ENCODE results near the gene RPL10. TPM values are rescaled to one million over a fixed set of nuclear protein-coding genes. Genes with fewer than 3 reads are reported as not detected.

Gene RPL10
- total RNA-seq, 1 donor from 2014 or later, result 6,023 TPM

GRCh38 chrX:154373340-154374306 is 24.6 kb upstream of the RPL10 start:
- FAIRE-seq (peak; percentile 50), DNase-seq (ENCODE audit: low read depth) (peak; percentile 75)
- H3K27me3 ChIP-seq (ENCODE audit: control insufficient read depth, insufficient read depth, low read length), result no peaks in the 10 kb centered on the region
- TF ChIP-seq, protein P1, sequence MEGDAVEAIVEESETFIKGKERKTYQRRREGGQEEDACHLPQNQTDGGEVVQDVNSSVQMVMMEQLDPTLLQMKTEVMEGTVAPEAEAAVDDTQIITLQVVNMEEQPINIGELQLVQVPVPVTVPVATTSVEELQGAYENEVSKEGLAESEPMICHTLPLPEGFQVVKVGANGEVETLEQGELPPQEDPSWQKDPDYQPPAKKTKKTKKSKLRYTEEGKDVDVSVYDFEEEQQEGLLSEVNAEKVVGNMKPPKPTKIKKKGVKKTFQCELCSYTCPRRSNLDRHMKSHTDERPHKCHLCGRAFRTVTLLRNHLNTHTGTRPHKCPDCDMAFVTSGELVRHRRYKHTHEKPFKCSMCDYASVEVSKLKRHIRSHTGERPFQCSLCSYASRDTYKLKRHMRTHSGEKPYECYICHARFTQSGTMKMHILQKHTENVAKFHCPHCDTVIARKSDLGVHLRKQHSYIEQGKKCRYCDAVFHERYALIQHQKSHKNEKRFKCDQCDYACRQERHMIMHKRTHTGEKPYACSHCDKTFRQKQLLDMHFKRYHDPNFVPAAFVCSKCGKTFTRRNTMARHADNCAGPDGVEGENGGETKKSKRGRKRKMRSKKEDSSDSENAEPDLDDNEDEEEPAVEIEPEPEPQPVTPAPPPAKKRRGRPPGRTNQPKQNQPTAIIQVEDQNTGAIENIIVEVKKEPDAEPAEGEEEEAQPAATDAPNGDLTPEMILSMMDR (IDR thresholded peaks at IDR 0.05; ENCODE audit: insufficient read depth, low read length, severe bottlenecking), result peak; percentile 72
- peak overlapping the region; percentile 46 for H3K4me3 ChIP-seq (ENCODE audit: low read depth, low read length)
- H3K36me3 ChIP-seq (ENCODE audit: control insufficient read depth, insufficient read depth, low read length), result no peaks in the 10 kb centered on the region

- FAIRE-seq, result no peak
- Histone ChIP-seq H3K27me3 (ENCODE audit: control insufficient read depth, insufficient read depth, low read length) (no peaks in the 10 kb centered on the region), H3K36me3 (ENCODE audit: control insufficient read depth, insufficient read depth, low read length) (no peaks in the 10 kb centered on the region), H3K4me3 (ENCODE audit: low read depth, low read length) (peak within 1 kb of the TSS; percentile 46)
- TF ChIP-seq, protein P1 (IDR thresholded peaks at IDR 0.05; ENCODE audit: insufficient read depth, low read length, severe bottlenecking), result peak; percentile 32
- DNase-seq (ENCODE audit: low read depth), result no peak
Observed at GRCh38 chrX:154374313-154375155, 23.6 kb upstream of the RPL10 start, which contains the start of gene FLNA. Gene FLNA (minus strand): TSS chrX:154374634. CDS start chrX:154371245, 3,389 bp downstream.

GRCh38 chrX:154375156-154375504 is 23.0 kb upstream of the RPL10 start:
- FAIRE-seq, result no peak
- no peaks in the 10 kb centered on the region for H3K36me3 ChIP-seq (ENCODE audit: control insufficient read depth, insufficient read depth, low read length)
- DNase-seq (ENCODE audit: low read depth), result no peak
- TF ChIP-seq, protein P1 (IDR thresholded peaks at IDR 0.05; ENCODE audit: insufficient read depth, low read length, severe bottlenecking), result no peak
- H3K4me3 ChIP-seq (ENCODE audit: low read depth, low read length), result peak overlapping the region; percentile 36
- H3K27me3 ChIP-seq (ENCODE audit: control insufficient read depth, insufficient read depth, low read length), result no peaks in the 10 kb centered on the region

- TF ChIP-seq, protein P1 (IDR thresholded peaks at IDR 0.05; ENCODE audit: insufficient read depth, low read length, severe bottlenecking), result no peak
- Histone ChIP-seq H3K4me3 (ENCODE audit: low read depth, low read length) (no peak overlapping the region), H3K27me3 (ENCODE audit: control insufficient read depth, insufficient read depth, low read length) (no peaks in the 10 kb centered on the region), H3K36me3 (ENCODE audit: control insufficient read depth, insufficient read depth, low read length) (peaks cover 4% of the 10 kb centered on the region)
- DNase-seq (ENCODE audit: low read depth) (no peak), FAIRE-seq (no peak)
Observed at GRCh38 chrX:154376774-154377173, 21.4 kb upstream of the RPL10 start.

GRCh38 chrX:154378059-154378798 is 19.9 kb upstream of the RPL10 start:
- H3K4me3 ChIP-seq (ENCODE audit: low read depth, low read length), result peak overlapping the region; percentile 42
- TF ChIP-seq, protein P1 (IDR thresholded peaks at IDR 0.05; ENCODE audit: insufficient read depth, low read length, severe bottlenecking), result no peak
- DNase-seq (ENCODE audit: low read depth) (peak; percentile 54), FAIRE-seq (no peak)
- no peaks in the 10 kb centered on the region for H3K27me3 ChIP-seq (ENCODE audit: control insufficient read depth, insufficient read depth, low read length)
- peaks cover 4% of the 10 kb centered on the region for H3K36me3 ChIP-seq (ENCODE audit: control insufficient read depth, insufficient read depth, low read length)

Data from bronchial epithelial cell (primary cell).